GM15510 (cell line): ENCODE data around the gene GRID2.

ENCODE experiments used
- POLR2A ChIP-seq: IDR thresholded peaks from 3 replicates; pipeline ENCODE4 v1.6.1; 2011; ENCODE audit warnings: borderline replicate concordance; ENCODE audit not compliant: insufficient read length; ENCODE audit errors: extremely low read depth

GRID2 gene

DNA sequence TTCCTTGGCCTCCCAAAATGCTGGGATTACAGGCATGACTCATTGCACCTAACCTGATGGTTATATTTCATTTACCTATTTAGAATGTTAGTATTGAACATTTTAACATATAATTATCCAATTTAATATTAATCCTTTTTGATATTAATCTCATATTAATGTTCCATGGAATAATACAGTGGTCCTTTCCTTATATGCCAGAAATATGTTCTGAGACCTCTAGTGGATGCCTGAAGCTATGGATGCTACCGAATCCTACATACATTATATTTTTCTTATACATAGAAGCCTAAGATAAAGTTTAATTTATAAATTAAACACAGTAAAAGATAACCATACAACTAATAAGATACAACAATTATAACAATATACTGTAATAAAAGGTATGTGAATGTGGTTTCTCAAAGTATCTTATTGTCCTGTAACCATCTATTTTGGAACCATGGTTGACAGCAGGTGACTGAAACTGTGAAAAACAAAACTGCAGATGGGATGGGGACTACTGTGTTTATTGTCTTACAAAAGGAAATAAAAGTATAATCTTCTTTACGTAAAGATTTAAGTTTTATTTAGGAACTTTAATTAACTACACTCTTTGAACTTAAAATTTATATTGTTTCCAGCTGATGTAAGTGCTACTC, 431.4 kb downstream of the GRID2 start:
- TF ChIP-seq POLR2A, result no peak

DNA sequence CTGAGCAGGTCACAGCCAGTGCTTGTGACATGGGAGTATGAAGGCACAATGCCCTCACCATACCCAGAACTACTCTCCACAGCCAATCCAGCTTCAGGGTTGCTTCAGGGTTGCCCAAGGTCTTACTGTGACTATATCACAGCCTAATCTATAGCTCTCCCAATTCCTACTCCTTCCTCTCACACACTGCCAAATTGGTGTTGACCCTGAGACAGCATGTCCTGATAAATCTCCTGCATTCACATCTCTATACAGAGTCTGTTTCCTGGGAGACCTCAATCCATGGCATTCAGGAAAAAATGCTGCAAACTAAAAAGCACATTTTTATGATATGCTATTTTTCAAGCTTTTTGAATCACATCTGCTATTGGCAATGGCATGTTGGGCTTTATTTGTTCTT, 456.7 kb downstream of the GRID2 start:
- no peak for TF ChIP-seq POLR2A

DNA sequence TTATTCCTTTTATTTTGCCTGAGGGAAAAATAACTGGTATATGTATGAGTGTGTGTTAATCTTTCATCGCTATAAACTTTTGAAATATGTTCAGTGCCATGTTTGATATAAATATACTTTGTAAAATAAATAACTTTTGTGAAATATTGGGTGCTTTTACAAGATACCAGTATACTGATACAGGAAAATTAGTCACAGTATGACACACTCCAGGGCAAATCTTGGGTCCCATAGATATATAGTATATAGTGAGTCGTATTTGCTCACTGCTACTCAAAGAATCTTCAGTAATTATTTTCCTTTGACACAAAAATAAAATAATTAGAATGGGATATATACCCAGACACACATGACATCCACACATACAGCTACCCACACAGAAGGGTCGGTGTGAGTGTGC, 472.3 kb downstream of the GRID2 start:
- TF ChIP-seq POLR2A, result no peak

DNA sequence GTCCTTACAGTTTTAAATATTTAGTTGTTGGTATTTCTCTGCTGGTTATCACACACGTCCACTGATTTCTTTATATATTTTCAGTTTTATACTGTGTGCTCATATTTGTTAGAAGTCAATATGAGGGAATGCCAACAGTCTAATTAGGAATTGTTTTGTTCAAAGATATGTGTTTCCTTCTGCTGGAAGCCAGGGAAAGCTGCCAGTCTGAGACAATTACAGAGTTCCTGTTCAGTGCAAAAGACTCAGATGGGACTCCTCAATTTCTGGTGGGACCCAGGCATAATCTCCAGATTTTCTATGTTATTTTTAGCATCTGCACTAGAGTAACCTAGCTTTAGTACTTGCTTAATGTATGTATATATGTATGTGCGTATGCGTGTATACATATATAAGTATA, 486.0 kb downstream of the GRID2 start:
- TF ChIP-seq POLR2A, result no peak

DNA sequence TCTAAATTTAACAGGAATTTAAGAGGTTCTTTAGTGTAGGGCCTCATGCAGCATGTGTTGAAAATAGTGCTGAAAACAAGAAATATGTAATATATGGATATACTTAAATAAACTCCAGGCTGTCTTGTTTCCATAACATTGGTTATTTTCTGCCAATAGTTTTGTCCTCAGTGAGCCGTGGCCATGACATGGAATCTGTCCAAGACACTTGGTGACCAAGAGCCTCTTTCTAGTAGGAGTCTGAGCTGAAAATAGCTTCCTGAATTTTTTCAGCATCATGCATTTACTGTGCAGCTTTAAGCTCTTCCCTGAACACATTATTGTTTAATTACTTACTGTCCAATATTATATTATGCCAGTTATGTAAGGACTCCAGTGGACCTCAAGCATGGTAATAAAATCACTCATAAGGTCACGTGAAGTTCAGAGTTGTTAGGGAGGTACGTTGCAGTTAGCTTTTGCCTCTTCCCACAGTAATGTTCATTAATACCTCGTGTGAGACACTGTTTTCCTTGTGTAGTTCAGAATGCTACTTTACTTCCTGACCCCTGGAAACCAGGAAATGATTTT, 488.2 kb downstream of the GRID2 start:
- TF ChIP-seq POLR2A, result no peak

DNA sequence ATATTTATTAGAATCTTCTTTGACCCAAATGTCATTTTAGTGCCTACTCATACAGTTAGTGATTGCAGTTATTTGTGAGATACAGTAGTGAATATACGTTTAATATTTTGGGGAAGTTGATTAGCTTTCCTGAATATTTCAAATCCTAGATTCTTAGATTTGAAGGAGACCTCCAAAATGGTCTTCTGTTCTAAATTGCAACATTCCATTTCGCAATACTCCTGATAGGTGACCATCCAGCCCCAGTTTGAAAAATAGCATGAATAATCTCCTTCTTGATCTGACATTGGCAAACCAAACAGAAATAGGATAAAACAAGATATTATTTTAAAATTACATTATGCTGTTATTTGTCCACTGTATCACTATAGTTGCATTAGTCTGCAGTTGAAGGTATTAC, 505.6 kb downstream of the GRID2 start:
- TF ChIP-seq POLR2A, result no peak

DNA sequence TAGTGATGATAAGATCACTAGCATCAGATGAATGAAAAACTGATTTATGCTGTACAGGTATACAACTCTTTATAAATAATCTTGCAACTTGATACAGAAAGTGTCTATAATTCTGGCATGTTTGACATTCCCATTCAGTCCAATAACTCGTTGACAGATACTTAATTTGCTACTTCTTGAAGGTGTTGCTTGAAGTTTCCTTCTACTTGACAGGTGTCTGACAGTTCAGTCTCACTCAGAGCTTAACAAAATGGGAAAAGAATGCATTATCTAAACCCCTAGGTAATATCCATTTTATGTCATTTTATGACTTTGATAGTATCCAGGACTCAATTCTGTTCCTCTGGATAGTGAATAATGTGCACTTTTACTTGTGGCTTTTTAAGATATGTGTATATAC, 508.9 kb downstream of the GRID2 start:
- no peak for TF ChIP-seq POLR2A

DNA sequence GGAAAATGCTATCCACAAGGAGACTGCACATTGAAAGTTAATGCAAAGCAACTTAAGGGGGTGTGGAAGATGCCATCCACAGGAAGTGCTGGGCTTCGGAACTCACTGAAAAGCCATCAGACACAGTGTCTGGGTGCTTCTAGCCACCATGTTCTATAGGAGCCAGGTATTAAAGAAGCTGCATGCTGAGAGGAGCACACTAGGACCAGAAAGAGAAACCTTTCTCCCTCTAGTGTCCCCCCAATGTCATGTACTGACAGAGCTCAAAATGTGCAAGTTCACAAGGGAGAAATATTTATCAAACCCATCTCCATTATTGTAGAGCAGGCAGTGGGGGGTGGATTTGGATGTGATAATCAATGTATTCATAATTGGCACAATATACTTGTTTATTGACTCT, 510.9 kb downstream of the GRID2 start:
- no peak for TF ChIP-seq POLR2A

DNA sequence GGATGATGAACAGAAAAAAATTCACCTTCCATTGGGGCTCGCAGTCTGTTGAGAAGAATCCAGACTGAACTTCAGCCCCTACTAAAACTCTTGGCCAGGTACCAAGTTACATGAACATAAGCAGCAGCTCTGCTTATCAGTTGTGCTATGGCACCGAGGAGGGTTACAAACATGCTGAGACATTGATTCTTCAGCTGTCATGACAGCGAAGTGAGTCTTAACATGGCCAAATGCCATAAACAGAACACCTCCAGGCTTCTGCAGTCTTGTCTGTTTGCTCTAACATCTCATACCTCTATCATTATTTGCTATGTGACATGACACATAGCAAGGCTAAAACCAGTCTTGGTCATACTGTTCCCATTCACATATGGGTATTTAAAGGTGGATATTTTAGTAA, 521.5 kb downstream of the GRID2 start:
- no peak for TF ChIP-seq POLR2A

DNA sequence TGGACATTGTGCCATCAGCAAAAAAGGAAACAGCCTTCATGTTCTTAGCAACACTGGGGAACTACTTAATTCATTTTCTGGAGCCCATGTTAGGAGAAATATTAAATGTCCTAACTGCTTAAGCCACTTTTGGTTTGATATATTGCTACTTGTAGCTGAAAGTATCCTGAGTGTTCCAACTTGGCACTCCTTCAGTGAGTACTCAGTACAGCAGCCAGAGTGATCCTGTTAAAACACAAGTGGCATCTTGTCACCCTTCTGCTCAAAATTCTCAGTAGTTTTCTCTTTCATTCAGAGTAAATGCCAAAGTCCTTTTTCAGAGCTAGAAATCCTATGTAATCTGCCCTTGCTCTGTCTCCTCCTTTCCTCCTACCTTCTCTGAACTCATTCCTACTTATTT, 522.0 kb downstream of the GRID2 start:
- TF ChIP-seq POLR2A, result no peak

DNA sequence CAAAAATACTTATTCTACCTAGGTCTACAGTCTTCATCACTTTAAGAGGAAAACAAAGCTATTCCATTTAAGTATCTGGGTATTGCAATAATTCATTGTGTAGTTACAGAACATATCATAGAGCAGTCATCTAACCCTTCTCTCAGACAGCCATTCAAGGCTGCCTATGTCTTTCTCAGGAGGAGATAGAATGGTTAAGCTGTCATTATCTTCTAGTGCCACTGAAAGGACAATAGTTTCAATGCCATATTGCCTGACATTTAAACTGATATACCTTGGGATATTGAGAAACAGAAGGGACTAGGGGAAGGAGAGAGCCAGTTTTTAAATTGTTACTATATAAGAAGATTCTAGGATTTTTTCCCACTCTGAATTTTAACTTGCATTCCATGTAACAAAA, 527.0 kb downstream of the GRID2 start:
- no peak for TF ChIP-seq POLR2A

DNA sequence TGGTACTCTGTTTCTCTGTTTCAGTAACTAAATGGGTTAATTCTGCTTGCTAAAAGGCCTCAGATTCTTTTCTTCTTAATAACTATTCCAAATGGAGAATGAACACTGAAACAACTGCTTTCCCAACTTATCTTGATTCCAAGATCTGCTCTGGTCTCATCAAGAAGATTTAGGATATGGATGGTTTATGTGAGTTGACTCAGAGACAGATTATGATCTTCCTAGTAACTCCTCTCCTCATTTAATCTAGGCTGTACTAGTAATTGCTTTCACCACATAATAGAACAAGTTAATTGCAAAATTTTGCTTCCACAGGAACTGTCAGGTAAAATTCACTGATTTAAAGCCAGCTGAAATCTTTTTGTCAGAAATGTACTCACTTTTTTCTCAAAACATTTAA, 537.1 kb downstream of the GRID2 start:
- no peak for TF ChIP-seq POLR2A

DNA sequence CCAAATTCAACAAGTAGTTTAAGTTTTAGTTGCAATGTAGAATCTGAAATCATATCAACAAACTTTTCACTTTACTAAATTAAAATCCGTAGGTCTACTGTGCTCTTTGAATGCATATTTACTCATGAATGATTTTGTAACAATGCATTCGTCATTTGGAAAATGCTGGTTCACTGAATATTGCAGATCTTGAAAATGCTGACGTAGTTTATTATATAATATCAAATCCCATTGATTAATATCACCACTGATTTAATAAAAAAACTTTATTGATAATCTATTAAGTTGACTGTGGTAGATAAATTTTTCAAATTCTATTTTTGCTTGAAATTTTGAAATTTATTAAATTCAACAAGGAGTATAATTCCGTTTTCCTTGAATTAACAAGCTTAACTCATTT, 540.0 kb downstream of the GRID2 start:
- no peak for TF ChIP-seq POLR2A

DNA sequence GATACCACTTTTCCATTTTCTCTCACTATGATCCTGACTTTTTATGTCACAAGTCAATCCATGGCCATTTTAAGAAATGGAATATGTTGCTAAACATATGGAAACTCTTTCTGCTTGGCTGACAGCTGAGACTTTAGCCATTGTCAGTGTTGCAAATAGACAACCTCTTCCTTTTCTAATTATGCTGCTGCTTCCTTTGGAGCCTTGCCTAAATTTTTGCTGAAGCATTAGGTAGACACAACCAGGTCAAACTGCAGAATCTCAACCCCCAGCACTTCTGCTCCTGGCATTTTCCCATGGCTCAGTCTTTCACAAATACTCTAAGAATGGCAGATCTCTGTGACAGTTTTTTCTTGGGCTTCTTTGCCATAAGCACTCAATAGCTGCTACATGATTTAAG, 543.3 kb downstream of the GRID2 start:
- no peak for TF ChIP-seq POLR2A

DNA sequence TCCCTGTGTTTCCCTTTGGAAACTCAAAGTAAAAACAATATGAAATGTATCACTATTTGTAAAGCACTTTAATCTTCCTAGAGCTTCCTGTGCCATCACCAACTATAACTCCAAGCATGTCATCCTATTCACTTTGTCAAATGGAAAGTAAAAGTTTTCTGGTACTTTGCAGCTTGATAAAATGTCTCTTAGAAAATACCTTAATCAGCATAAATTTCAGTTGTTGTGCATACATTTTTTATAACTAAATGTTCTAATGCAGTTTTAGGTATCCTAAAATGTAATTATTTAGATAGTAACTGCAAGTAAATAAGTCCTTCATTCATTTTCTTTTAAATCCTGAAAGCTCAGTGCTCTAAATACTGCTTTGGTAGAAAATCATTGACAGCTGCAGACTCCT, 558.7 kb downstream of the GRID2 start:
- TF ChIP-seq POLR2A, result no peak

DNA sequence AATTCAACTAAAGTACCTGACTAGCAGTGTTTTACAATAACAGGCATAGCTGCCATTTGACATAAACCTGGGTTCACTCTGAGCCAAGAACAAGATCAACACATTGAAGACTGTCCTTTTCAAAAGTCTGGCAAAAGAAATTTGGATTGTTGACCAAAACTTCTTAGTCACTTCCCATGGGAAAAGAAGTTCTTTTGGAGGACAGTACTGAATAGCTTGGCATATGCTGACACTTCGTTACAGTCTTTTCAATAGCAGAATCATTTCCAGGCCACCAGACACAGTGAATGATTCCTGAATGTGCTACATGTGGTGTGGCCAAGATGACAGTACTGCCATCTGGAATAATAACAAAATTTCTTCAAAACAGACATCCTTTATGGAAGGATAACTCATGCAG, 560.3 kb downstream of the GRID2 start:
- TF ChIP-seq POLR2A, result no peak

DNA sequence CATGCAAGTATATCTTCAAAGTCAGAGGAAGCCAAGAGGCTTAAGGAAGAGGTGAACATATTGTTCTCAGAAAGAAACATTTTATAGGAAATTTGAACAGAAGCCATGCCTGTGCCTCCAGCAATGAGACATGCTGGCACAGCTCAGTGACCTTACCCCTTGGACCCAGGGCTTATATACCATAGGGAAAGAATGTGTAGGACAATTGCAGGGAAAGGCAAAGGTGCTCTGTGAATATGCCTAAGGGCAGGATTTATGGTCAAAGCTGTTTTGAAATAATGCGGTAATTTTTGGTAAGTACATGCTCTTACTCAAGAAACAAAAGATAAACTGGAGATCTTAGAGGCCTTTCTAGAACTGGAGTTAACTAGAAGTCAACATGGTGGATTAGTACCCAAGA, 568.8 kb downstream of the GRID2 start:
- TF ChIP-seq POLR2A, result no peak
